Measurements from ENCODE around the gene SEBOX. TPM values are rescaled to one million over a fixed set of nuclear protein-coding genes. Genes with fewer than 3 reads are reported as not detected.

Gene SEBOX
- total and polyA plus RNA-seq, 4 donors = not detected

- Histone ChIP-seq H3K27me3 (ENCODE audit: control insufficient read depth in 3 of 3, insufficient read depth in 3 of 3, low read length in 2 of 3) (peaks cover 0 to 2% (median 0%) of the 10 kb centered on the region in 3 donors), H3K27ac (ENCODE audit: low read depth in 1 of 2, low read length in 1 of 2) (peak within 1 kb of the TSS in 1 of 2 donors; percentile 44), H3K9ac (ENCODE audit: insufficient read depth in 1 of 2, low read length in 2 of 2) (peak within 1 kb of the TSS; percentile 36 to 39), H3K36me3 (ENCODE audit: control insufficient read depth in 4 of 4, insufficient read depth in 4 of 4, low read length in 4 of 4) (peaks cover 0 to 5% (median 1%) of the 10 kb centered on the region in 4 donors), H3K9me3 (ENCODE audit: control insufficient read depth in 4 of 4, insufficient read depth in 3 of 4, low read length in 3 of 4) (peaks cover 0 to 2% (median 0%) of the 10 kb centered on the region in 4 donors), H3K4me3 (peak within 1 kb of the TSS; percentile 64), H3K4me1 (ENCODE audit: control insufficient read depth in 5 of 5, insufficient read depth in 5 of 5, low read length in 5 of 5) (peaks cover 0 to 8% (median 3%) of the 10 kb centered on the region in 5 donors)
- TF ChIP-seq CTCF (IDR thresholded peaks at IDR 0.05; ENCODE audit: control extremely low read depth, extremely low read depth) = no peak
- DNase-seq (peak; percentile 45 to 60 (median 50)), ATAC-seq (ENCODE audit: insufficient read depth, low FRiP score) (peak; percentile 72)
- 1% methylated on average over 66 to 70 of the region's 70 CpGs for WGBS, 2 donors
Measured at GRCh38 chr17:28405632-28406472, 40.9 kb upstream of the SEBOX start, which contains the start of gene SLC46A1. Gene SLC46A1 (minus strand): TSS chr17:28406212. CDS start chr17:28406114, 98 bp downstream.

GRCh38 chr17:28404812-28405570, 40.0 kb upstream of the SEBOX start:
- 65 to 81% methylated on average over 33 of the region's 33 CpGs for WGBS, 2 donors
- peaks cover 0 to 2% (median 0%) of the 10 kb centered on the region in 3 donors for H3K27me3 ChIP-seq (ENCODE audit: control insufficient read depth in 3 of 3, insufficient read depth in 3 of 3, low read length in 2 of 3)
- no peak overlapping the region for H3K27ac ChIP-seq (ENCODE audit: low read depth in 1 of 2, low read length in 1 of 2)
- H3K9me3 ChIP-seq (ENCODE audit: control insufficient read depth in 4 of 4, insufficient read depth in 3 of 4, low read length in 3 of 4) = peaks cover 0 to 2% (median 0%) of the 10 kb centered on the region in 4 donors
- H3K36me3 ChIP-seq (ENCODE audit: control insufficient read depth in 4 of 4, insufficient read depth in 4 of 4, low read length in 4 of 4) = peaks cover 0 to 5% (median 2%) of the 10 kb centered on the region in 4 donors
- H3K4me1 ChIP-seq (ENCODE audit: control insufficient read depth in 5 of 5, insufficient read depth in 5 of 5, low read length in 5 of 5) = peaks cover 0 to 8% (median 3%) of the 10 kb centered on the region in 5 donors
- DNase-seq (no peak), ATAC-seq (ENCODE audit: insufficient read depth, low FRiP score) (no peak)
- H3K4me3 ChIP-seq = peak overlapping the region; percentile 64
- peak overlapping the region; percentile 36 to 39 for H3K9ac ChIP-seq (ENCODE audit: insufficient read depth in 1 of 2, low read length in 2 of 2)
- TF ChIP-seq CTCF (IDR thresholded peaks at IDR 0.05; ENCODE audit: control extremely low read depth, extremely low read depth) = no peak

- Histone ChIP-seq H3K36me3 (ENCODE audit: control insufficient read depth in 4 of 4, insufficient read depth in 4 of 4, low read length in 4 of 4) (peaks cover 0 to 5% (median 2%) of the 10 kb centered on the region in 4 donors), H3K27ac (ENCODE audit: low read depth in 1 of 2, low read length in 1 of 2) (no peak overlapping the region), H3K4me3 (no peak overlapping the region), H3K9me3 (ENCODE audit: control insufficient read depth in 4 of 4, insufficient read depth in 3 of 4, low read length in 3 of 4) (peaks cover 0 to 2% (median 0%) of the 10 kb centered on the region in 4 donors), H3K9ac (ENCODE audit: insufficient read depth in 1 of 2, low read length in 2 of 2) (no peak overlapping the region), H3K27me3 (ENCODE audit: control insufficient read depth in 3 of 3, insufficient read depth in 3 of 3, low read length in 2 of 3) (no peaks in the 10 kb centered on the region), H3K4me1 (ENCODE audit: control insufficient read depth in 5 of 5, insufficient read depth in 5 of 5, low read length in 5 of 5) (peaks cover 0 to 8% (median 3%) of the 10 kb centered on the region in 5 donors)
- ATAC-seq (ENCODE audit: insufficient read depth, low FRiP score) (no peak), DNase-seq (no peak)
- WGBS, 2 donors = 92 to 97% methylated on average over 5 of the region's 5 CpGs
- TF ChIP-seq CTCF (IDR thresholded peaks at IDR 0.05; ENCODE audit: control extremely low read depth, extremely low read depth) = no peak
Measured at GRCh38 chr17:28404461-28404811, 39.4 kb upstream of the SEBOX start.

Measured in lung (tissue), 12 donors.